Lower leg skin (tissue), 4 donors: ENCODE measurements around the gene TMEM125. TPM values are rescaled to one million over a fixed set of nuclear protein-coding genes. Genes with fewer than 3 reads are reported as not detected.

ENCODE experiments used
- DNase-seq, 2 donors: peaks; one replicate each; pipeline ENCODE4 v3.0.0-alpha.2; 2019; ENCODE audit warnings: low spot score in 2 of 2
- H3K4me3 ChIP-seq: fragments of 200-600 bp; sonication (generic); 2 replicates; pipeline ENCODE4 v1.5.1; 2017; ENCODE audit warnings: mild to moderate bottlenecking, low read depth; ENCODE audit not compliant: poor library complexity, severe bottlenecking
- CTCF ChIP-seq, 3 donors: fragments of 450-650 bp; IDR thresholded peaks; one replicate each; pipeline ENCODE4 v1.5.1; 2016; ENCODE audit warnings: antibody characterized with exemption in 3 of 3, mild to moderate bottlenecking in 3 of 3, moderate library complexity in 2 of 3
- POLR2A ChIP-seq, 2 donors: fragments of 450-650 bp; IDR thresholded peaks; one replicate each; pipeline ENCODE4 v1.6.1; 2016 to 2017; ENCODE audit warnings: antibody characterized with exemption in 2 of 2, mild to moderate bottlenecking in 1 of 2, moderate library complexity in 1 of 2
- WGBS, 2 donors: methylation state at CpG; one replicate each; pipeline ENCODE4 v1.1.5; 2018; 5-methylcytosine and 5-hydroxymethylcytosine counted together
- intact Hi-C: fragments of 100-400 bp; cut with DNase I; formaldehyde crosslinking; loops from one replicate; pipeline ENCODE4 v1.15.0; 2023; ENCODE audit warnings: low total_unique reads
- total RNA-seq, 4 donors: library from RNA; depleted of rRNA; stranded (reverse); fragments of >200 nt; gene quantifications; one replicate each; pipeline ENCODE4 v1.1.0, GENCODE V29; 2016

TMEM125 gene
- total RNA-seq, 4 donors from 2014 or later = 13.6 to 34.5 (median 19.0) TPM

- H3K4me3 ChIP-seq = no peak overlapping the region
- intact Hi-C loops = no loop called here
- DNase-seq = no peak
- TF ChIP-seq POLR2A (IDR thresholded peaks at IDR 0.05) (no peak), CTCF (IDR thresholded peaks at IDR 0.05) (no peak)
- WGBS, 2 donors = 85 to 91% methylated on average over 9 of the region's 9 CpGs
These were observed 18.4 kb downstream of the TMEM125 start for GRCh38 chr1:43288058-43288784.

- no peak for TF ChIP-seq POLR2A (IDR thresholded peaks at IDR 0.05)
- whole genome bisulfite sequencing, 2 donors = 74 to 79% methylated on average over 12 of the region's 12 CpGs
- H3K4me3 ChIP-seq = no peak overlapping the region
- no peak for DNase-seq
- intact Hi-C loops = no loop called here
These were observed 19.3 kb downstream of the TMEM125 start for GRCh38 chr1:43288785-43289706.

- H3K4me3 ChIP-seq = no peak overlapping the region
- no peak for DNase-seq
- intact Hi-C loops = no loop called here
- TF ChIP-seq POLR2A (IDR thresholded peaks at IDR 0.05) = no peak
- no peak for TF ChIP-seq CTCF (IDR thresholded peaks at IDR 0.05)
- 81 to 90% methylated on average over 7 of the region's 7 CpGs for WGBS, 2 donors
These were observed 22.4 kb downstream of the TMEM125 start for GRCh38 chr1:43292216-43292615.

GRCh38 chr1:43292679-43293078 is 22.9 kb downstream of the TMEM125 start:
- DNase-seq = no peak
- no peak overlapping the region for H3K4me3 ChIP-seq
- intact Hi-C loops = no loop called here
- WGBS, 2 donors = 76 to 78% methylated on average over 5 of the region's 5 CpGs
- TF ChIP-seq POLR2A (IDR thresholded peaks at IDR 0.05) = no peak
- TF ChIP-seq CTCF (IDR thresholded peaks at IDR 0.05) = no peak

- 90% methylated on average over 2 of the region's 2 CpGs for WGBS, 2 donors
- TF ChIP-seq CTCF (IDR thresholded peaks at IDR 0.05) (no peak), POLR2A (IDR thresholded peaks at IDR 0.05) (no peak)
- intact Hi-C loops = no loop called here
These were observed 23.4 kb downstream of the TMEM125 start for GRCh38 chr1:43293176-43293575.

More at GRCh38 chr1:43293176-43293575, 23.4 kb downstream of the TMEM125 start:
- DNase-seq = no peak
- H3K4me3 ChIP-seq = no peak overlapping the region
